GM12892 (cell line): ENCODE results near the gene BSN.
"Not testable (repeated sequence)": the region's sequence is repeated elsewhere in the genome, so short reads cannot be mapped to it uniquely, and the experiment has no call there.

ENCODE experiments used
- DNase-seq: peaks from one replicate; pipeline ENCODE4 v3.0.0; 2011; ENCODE audit not compliant: insufficient read length
- FAIRE-seq: peaks from 2 replicates; lab custom pipeline; 2011; peaks lifted over from hg19 to GRCh38; lab: Jason Lieb, UNC
- POLR2A ChIP-seq: IDR thresholded peaks from 2 replicates; pipeline ENCODE4 v1.6.1; 2011; ENCODE audit warnings: low read depth, low read length, control low read depth
- POLR2AphosphoS5 ChIP-seq: IDR thresholded peaks from 2 replicates; pipeline ENCODE4 v1.6.1; 2011; ENCODE audit warnings: low read depth, low read length, control low read depth
- TAF1 ChIP-seq: IDR thresholded peaks from 2 replicates; pipeline ENCODE4 v1.6.1; 2011; ENCODE audit warnings: low read depth, mild to moderate bottlenecking, control low read depth, low read length, borderline replicate concordance

Gene BSN

DNA sequence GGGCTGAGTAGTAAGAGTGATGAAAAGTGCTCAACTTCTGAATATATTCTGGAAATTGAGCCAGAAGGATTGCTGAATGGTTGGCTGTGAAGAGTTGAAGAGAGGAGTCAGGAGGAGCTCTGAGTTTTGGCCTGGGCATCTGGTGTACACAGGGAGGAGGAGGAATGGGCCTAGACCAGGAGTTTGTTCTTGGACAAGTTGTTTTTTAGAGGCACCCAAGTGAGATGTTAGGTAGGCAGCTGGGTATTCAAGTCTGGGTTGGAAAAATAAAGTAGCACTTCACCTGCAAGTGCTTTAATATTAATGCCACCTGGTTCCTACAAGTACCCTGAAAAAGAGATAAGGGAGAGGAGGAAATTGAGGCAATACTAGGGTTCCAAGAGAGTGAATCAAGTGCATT, 14.7 kb downstream of the BSN start:
- no peak for FAIRE-seq
- no peak for DNase-seq
- TF ChIP-seq TAF1 (no peak), POLR2A (no peak), POLR2AphosphoS5 (no peak)

DNA sequence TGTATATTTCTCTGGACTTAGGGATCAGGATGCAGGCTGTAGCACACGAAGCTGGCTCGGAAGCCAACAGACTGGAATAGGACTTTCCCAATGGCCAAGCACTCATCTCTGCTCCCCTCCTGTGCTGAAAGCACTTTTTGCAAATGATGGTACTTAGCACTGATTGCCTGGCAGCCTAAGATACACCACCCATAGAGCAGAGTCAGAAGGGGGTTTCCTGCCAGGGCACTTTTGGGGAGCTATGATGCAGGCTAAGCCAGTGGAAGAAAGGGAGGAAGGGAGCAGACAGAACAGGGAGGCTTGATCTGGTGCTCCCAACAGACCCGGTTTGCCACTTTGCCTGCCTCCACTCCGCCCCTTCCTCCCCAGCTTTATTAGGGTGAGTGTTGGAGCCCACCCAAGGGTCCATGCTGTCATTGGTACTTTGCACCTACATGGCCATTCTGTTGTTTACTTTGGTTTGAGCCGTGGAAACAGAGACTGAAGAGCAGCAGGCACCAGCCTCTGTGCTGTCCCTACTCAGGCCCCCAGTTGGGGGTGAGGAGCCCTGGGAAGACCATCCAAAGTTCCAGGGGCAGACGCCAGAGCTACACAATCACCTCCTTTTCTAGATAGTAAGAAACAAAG, 15.9 kb downstream of the BSN start:
- FAIRE-seq (no peak), DNase-seq (no peak)
- no peak for TF ChIP-seq TAF1

DNA sequence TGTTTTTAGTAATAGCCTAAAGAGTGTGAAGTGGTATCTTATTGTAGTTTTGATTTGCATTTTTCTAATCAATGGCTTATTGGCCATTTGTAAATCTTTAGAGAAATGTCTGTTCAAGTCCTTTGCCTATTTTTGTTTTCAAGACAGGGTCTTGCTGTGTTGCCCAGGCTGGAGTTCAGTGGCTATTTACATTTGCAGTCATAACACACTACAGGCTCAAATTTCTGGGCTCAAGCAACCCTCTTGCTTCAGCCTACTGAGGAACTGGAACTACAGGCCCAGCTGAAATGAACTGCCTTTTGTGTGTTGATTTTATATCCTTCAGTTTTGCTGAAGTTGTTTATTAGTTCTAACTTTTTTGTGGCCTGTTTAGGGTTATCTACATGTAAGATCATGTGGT, 27.9 kb downstream of the BSN start:
- DNase-seq: no peak
- TF ChIP-seq TAF1: no peak
- TF ChIP-seq POLR2A: no peak
- no peak for FAIRE-seq

DNA sequence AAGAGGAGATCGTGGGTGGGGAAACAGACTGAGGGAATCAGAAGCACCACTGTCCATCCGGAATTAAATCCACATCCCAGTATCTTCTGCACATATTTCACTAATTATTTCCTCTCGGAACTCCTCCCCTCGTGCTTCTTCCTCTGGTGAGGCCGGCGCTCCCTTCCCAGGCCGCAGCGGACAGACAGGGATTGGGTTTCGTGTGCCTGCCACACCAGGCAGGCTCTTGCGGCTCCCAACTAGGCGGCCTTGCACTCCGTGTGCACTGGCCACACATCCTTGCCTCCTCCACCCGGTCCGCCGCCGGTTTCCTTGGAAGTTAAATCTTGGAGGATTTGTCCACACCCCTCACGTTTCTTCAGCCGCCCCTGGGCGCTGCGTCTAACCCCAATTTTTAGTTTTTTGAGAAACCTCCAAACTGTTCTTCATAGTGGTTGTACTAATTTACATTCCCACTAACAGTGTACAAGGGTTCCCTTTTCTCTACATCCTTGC, 31.0 kb downstream of the BSN start:
- not testable (repeated sequence) for FAIRE-seq, DNase-seq

DNA sequence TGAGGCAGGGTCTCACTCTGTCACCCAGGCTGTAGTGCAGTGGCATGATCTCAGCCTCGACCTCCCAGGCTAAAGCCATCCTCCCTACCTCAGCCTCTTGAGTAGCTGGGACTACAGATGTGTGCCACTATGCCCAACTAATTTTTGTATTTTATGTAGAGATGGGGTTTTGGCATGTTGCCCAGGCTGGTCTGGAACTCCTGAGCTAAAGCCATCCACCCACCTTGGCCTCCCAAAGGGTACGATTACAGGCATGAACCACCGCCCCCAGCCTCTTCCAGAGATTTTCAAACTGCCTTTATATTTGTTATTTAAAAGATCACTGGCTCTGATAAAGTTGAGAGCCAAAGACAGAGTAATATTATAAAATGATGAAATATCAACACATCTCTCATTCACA, 37.3 kb downstream of the BSN start:
- TF ChIP-seq TAF1: no peak
- no peak for DNase-seq

DNA sequence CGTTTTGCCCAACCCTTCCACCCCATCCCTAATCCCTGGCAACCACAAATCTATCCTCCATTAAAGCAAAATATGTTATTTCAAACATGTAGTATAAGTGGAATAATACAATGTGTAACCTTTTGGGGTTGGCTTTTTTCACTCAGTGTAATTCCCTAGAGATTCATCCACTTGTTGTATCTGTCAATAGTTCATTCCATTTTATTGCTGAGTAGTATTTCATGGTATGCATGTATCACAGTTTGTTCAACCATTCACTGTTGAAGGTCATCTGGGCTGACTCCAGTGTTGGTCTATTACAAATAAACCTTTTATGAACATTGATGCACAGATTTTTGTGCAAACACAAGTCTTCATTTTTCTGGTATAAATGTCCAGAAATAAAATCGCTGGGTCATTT, 38.8 kb downstream of the BSN start:
- DNase-seq (no peak), FAIRE-seq (no peak)
- TF ChIP-seq POLR2A (no peak), TAF1 (no peak), POLR2AphosphoS5 (no peak)

More for the DNA sequence above, 37.3 kb downstream of the BSN start:
- no peak for FAIRE-seq

DNA sequence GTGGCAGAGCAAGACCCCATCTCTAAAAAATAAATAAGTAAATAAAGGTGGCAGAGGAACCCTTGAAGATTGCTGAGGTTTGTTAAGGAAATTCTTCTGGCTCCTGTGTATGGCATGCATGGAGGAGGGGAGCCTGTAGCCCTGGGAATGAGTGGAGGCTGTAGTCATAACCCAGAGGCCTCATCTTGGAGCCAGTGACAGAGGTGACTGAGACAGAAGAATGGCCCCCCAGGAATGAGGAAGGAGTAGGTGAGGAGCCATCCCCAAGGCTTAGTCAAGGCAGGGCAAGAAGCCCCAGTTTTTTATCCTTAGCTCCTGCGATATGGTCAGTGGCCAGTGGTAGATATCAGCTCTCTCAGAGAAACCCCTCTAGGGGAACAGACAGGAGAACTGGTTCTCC, 46.5 kb downstream of the BSN start:
- TF ChIP-seq POLR2AphosphoS5: no peak
- TF ChIP-seq TAF1: no peak
- TF ChIP-seq POLR2A: no peak
- FAIRE-seq (no peak), DNase-seq (no peak)

DNA sequence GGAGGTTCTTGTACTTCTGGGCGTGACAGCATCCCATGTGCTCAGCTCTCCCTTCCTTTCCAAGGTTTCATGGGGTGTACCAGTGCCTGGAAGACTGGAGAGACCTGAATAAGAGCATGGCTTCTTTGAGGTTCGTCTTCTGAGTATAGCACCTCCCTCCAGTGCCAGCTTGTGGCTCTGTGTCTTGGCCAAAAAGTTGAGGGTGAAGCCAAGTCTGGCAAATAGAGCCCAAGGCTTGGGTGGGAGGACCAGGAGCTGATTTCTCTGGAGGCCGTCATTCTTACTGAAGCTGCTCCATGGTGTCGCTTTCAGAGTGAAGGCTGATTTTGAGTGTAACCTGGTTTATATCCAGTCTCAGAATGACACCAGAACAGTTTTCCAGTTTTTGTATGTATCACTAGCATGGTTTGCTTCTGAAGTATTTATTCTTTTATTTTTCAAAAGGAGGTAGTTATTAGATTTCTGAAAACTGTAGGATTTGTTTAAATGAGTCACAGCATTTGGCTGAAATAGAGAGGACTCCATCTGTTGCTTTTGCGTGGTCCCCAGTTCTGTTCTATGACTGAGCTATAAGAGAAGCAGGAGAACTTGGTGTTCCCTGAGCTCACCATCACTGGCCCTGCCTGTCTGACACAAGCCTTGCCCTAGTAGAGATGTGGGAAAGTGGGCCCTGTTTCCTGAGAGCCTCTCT, 47.2 kb downstream of the BSN start:
- no peak for FAIRE-seq
- TF ChIP-seq TAF1 (no peak), POLR2A (no peak)

DNA sequence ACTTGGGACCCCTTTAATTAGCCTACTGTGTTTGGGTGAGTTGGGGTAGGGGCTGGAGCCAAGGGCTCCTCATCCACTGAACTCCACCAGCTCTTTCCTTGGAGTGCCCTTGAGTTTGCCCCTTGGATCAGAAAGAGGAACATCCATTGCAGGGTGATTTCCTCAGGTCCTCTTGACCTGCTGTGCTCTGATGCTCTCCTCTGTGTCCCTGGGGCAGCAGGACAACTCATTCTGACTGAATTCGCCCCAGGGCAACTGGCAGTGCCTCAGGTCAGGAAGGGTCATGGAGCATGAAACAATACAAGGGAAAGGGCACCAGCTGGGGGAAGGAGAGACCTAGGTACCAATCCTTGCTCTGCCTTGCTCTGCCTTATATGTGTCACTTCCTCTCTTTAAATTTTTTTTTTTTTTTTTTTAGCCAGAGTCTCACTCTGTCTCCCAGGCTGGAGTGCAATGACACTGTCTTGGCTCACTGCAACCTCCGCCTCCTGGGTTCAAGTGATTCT, 47.8 kb downstream of the BSN start:
- DNase-seq (no peak), FAIRE-seq (no peak)
- TF ChIP-seq POLR2A (no peak), POLR2AphosphoS5 (no peak)

More for the DNA sequence above, 47.2 kb downstream of the BSN start:
- DNase-seq: no peak

DNA sequence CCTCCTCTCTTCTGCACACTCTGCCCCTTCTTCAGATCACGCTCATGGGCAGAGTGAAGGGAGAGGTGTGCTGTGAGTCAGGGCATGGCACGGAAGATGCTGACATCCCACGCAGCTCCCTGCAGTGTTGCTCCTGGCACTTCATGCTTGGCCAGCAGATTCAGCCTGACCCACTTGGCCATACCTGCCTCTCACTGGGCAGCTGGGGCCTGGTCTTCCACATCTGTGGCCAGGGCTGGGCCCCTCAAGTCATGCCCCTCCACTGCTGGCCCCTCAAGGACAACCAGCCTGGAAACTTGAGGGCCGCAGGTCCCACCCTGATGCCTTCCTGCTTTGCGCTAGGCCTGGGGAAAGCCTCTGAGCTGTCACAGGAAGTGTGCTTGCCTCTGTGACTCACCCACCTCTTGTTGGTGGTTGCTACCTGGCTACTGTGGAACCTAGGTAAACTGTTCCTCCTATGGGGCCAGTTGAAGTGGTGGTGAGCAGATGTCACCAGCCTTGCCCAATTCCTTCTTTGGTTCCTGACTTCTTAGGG, 48.7 kb downstream of the BSN start:
- TF ChIP-seq POLR2AphosphoS5: no peak
- TF ChIP-seq TAF1: no peak
- no peak for TF ChIP-seq POLR2A
- DNase-seq (no peak), FAIRE-seq (no peak)

DNA sequence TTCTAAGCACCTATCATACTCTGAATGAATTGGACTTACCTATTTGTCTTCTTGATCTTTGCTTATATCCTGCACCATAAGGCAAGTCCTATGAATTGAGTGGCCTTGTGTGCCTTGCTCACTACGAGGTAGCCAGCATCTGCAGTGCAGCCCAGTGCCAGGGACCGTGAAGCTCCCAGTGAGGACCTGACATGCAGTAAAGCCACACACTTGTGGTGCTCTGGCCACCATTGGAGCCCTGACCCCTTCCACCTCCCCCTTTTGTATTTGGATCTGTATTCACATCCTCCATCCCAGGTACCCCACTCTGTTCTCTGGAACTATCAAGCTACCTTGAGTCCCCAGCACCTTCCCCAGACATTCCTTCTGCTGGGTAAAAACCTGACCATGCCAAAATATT, 52.1 kb downstream of the BSN start:
- TF ChIP-seq POLR2AphosphoS5 (no peak), POLR2A (no peak), TAF1 (no peak)
- no peak for FAIRE-seq
- no peak for DNase-seq

DNA sequence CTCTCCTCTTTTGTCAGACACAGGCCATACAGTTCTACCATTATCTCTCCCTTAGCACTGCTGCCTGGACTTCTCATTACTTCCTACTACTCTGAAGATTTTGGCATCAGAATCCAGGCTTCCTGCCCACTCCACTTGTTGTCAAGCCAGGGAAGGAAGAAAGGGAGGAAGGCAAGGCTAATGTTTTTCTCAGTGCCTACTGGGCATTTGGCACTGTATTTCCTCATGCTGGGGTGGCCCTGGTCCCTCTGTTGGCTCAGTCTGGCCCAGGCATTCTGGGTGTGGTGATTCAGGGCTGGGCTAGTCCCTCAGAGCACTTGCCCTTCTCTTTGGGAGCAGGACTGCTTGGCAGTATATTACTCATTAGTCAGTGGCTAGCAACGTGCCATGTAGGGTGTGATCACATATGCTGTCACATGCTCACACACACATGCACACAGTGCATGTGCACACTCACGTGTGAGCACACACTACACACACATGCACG, 52.9 kb downstream of the BSN start:
- DNase-seq: no peak
- TF ChIP-seq POLR2A: no peak
- no peak for TF ChIP-seq TAF1
- no peak for TF ChIP-seq POLR2AphosphoS5
- FAIRE-seq: no peak

DNA sequence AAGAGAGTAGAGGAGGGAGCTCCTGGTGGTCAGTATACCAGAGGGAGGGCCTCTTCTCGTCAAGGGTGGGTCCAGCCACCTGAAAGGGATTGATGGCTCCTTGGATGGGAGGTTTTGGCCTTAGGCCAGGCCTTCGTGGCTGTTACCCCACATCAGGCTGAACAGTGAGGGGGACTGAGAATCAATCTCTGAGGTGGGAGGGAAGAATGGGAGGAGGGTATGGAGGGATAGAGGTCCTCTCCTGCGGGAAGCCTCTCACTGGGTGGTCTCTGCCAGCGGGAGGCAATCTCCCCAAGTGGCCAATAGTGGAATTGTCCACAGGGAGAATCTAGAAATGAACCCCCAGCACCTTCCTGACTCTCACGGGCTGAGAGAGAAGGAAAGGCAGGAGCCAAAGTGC, 53.5 kb downstream of the BSN start:
- FAIRE-seq (no peak), DNase-seq (no peak)
- TF ChIP-seq POLR2A (no peak), POLR2AphosphoS5 (no peak), TAF1 (no peak)
